ENCODE data around the gene ZNF512B.
A peak's percentile ranks its signal among the peaks of the same experiment; 100 is the strongest.

The ZNF512B gene

DNA sequence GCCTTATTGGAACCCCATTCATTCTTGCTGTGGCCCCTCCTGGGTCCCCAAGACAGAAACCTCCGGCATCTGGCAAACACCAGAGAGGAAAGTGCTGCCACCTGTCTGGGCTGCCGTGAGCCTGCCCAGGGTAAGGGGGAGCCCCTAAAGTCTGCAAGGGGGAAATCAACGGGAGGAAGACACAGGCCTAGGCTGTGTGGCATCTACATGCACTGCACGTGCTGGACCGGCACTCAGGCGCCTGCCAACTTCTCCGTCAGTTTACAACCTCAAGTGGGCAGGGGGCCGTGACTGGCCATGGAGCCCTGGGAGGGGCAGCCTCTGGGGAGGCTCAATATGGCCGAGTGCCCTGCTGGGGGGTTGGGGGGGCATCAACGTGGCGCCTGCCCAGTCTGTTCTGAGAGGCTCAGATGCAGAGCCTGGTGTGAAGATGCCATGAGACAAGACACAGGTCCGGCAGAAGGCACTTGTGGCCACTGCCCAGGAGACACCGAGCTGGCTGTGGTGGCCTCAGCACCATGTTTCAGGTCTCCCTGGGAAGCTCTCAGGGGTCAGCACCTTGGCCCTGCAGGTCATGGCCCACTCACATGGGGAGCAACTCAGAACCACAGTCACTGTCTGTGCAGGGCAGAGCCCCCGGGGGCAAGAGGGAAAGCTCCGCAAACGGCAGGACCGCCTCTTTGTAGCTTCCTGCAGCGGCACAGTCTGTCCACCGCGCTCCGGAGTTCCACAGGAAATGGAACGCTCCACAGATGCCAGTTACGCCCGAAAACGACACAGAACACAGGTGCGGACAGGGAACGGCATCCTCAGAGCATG is 21.9 kb downstream of the ZNF512B start:
- DNase-seq (ENCODE audit: low read depth in 2 of 2), result no peak

GRCh38 chr20:63946986-63947637 is 22.6 kb downstream of the ZNF512B start:
- DNase-seq (ENCODE audit: low read depth in 2 of 2), result no peak

DNA sequence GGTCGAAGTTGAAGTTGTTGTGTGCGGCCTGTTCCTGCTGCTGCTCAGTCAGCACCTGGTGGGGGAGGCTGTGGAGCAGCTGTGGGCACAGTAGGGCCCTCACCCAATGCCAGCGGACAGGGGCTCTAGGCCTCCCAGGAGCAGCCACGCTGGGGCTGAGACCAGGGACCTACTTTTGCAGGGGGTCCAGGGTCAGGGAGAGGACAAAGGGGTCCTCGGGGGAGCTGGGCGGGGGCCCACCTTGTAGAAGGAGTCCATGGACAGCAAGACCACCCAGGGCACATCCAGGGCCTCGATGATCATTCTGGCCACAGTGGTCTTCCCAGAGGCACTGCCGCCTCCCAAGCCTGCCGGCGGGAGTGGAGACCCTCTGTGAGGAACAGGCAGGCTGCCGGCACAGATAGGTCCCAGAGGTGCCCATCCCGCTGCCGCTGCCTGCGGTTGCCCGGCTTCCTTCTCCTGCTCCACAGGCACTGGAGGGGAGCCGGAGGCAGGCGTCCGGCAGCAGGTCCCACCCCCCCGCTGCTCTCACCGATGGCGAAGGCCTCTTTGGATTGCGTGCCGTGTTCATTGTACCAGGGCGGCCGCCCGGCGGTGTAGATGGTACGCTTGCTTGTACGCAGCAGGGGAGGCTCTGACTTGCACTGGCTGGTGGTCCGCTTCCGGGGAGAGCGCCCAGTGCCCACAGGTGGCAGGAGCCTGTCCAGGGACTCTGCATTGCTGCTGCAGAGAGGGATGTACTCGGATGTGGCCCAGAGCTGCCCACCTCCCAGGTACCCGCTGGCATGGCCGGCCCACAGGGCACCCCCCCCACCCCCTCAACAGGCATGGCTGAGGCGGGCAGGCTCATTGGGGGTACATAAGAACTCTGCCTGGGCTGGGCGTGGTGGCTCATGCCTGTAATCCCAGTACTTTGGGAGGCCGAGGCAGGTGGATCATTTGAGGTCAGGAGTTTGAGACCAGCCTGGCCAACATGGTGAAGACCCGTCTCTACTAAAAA is 23.5 kb downstream of the ZNF512B start:
- DNase-seq (ENCODE audit: low read depth in 2 of 2), result no peak

GRCh38 chr20:63945031-63945658 is 24.6 kb downstream of the ZNF512B start:
- DNase-seq (ENCODE audit: low read depth in 2 of 2), result no peak

- DNase-seq (ENCODE audit: low read depth in 2 of 2), result no peak
These were observed 25.4 kb downstream of the ZNF512B start for GRCh38 chr20:63944078-63944941.

DNA sequence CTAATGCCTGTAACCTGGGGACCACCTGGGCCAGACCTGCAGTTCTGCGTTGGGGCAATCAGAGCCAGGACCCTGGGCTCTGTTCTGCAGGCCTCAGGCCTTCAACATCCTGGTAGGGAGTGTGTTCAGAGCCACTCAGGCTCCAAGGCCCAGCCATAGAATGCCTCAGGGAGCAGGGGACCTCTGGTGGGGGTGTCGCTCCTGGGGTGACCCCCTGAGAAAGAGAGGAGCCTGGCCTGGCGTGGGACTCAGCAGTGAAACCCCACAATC is 26.0 kb downstream of the ZNF512B start:
- DNase-seq (ENCODE audit: low read depth in 2 of 2), result no peak

DNA sequence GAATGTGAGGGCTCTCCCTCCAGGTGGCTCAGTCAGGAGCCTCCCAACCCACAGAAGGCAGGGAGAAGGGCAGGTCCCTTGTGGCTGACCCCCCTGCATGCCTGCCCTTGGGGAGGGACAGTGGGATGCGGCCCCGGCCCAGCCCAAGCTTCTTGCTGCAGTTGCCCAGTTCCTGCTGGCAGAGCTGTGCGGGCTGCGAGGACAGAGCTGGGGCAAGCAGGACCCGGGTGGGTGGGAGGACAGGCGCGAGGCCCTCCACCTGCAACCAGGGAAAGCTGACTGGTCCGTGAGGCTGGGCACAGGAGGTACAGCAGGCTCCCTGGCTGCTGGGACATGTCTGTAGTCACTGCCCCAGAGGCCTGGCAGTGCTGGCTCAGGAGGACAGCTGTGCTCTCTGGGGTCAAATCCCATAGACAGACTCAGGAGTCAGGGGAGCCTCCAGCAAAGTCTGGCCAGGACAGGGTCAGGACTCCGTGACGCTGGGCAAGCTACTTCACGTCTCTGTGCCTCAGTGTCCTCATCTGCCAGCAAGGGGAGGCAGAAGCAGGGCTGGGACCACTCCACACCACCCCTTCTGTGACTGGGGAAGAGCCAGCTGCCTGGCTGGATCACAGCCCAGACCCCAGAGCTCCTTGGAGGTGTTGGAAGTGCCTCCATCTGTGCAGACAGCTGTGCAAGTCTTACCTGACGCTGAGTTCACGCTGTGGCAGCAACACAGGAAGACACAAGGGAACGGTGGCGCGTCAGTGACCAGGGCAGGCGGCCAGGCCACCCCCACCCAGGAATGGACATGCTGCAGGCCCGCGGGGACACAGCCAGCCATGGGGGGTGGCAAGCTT is 26.5 kb downstream of the ZNF512B start:
- DNase-seq (ENCODE audit: low read depth in 2 of 2), result no peak

- DNase-seq (ENCODE audit: low read depth in 2 of 2), result no peak
These were observed 27.3 kb downstream of the ZNF512B start for GRCh38 chr20:63942250-63942951.

GRCh38 chr20:63941282-63942081 is 28.2 kb downstream of the ZNF512B start:
- peak in 1 of 2 donors; percentile 47 for DNase-seq (ENCODE audit: low read depth in 2 of 2)

DNA sequence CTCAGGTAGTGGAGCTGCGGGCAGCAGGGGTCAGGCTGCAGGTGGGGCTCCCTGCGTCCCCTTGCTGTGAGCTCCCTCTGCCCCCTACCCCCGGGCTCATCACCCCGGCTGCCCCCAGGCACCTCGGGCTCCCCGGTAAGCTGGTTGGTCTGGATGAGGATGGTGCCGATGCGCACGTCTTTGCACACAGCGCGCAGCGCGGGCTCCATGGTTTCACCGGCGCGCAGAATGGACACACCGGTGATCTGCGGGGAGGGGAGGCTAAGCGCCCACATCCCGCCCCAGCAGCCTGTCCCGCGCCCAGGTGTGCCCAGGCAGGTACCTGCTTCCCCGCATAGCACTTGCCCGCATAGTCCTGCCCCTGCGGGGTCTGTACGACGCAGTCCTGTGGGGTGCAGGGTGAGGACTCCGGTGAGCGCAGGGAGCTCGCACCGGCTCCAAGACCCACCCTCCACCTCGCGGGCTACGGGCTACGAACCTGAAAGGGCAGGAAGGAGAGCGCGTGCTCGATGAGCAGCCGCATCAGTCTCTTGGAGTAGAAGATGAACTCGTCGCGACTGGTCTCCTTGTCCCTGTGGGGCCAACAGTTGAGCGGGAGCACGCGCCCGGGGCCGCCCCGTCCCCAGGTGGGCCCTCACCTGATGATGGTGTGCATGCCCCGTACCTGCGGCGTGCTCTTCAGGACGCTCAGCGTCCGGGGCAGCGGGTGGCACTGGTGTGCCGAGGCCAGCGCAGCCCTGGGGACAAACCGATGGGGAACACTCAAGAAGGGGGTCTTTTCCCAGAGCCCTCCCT is 29.1 kb downstream of the ZNF512B start:
- DNase-seq (ENCODE audit: low read depth in 2 of 2), result no peak

DNA sequence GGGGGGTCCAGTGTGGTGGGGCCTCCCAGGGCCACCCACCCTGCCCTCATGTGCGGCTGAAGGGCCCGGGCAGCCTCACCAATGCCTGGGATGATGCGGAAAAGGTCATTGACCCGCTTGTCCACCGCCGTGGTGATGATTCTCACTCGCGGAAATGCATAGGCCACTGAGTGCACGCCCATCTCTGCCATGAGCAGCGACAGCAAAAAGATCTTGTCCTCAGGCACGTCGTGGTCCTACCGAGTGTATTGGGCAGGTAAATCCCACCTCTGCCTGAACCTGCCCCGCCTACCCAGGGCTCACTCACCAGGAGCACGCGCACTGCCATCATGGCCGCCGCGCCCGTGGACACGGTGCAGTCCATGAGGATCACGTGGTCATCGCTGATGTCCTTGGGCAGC is 29.7 kb downstream of the ZNF512B start:
- no peak for DNase-seq (ENCODE audit: low read depth in 2 of 2)

DNA sequence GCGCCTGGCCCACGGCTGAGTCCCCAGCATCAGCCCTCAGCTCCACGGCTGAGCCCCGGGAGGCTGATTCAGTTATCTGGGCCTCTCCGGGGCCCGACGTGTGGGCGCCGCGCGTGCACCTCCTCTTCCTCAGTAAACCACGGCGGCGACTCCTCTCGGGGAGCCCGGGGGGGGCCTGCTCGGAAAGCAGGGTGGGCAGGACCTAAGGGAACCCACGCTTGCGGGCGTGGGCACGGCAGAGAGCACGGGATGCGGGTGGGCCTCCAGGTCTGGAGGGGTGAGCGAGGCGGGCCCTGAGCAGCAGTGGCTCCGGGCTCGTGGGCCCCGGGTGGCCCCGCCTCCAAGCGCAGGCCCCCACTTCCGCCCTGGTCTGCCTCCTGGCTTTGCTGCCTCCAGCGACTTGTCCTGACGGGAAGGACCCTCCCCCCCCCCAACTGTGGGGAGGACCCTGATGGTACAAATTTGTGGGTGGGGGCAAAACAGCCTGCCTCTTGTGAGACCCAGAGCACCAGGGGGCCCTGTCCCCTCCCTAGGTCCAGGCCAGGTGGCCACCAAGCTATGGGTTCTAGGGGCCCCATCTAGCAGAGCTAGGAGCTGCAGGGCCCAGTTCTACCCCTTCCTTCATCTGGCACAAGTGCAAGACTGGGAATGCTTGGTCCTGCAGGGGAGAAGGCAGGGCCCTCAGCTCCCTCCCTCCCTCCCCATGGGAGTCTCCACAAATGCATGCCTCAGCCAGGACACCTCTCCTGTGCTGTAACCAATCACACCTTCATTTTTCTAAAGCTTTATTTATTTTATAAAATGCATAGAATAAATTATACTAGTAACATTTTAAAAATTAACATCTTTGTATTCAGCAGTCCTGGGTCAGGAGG is 30.4 kb downstream of the ZNF512B start:
- no peak for DNase-seq (ENCODE audit: low read depth in 2 of 2)

GRCh38 chr20:63937596-63937995 is 32.1 kb downstream of the ZNF512B start:
- DNase-seq (ENCODE audit: low read depth in 2 of 2), result no peak

- DNase-seq (ENCODE audit: low read depth in 2 of 2), result no peak
These were observed 34.3 kb downstream of the ZNF512B start for GRCh38 chr20:63935447-63935846.

- no peak for DNase-seq (ENCODE audit: low read depth in 2 of 2)
These were observed 35.3 kb downstream of the ZNF512B start for GRCh38 chr20:63934271-63935068.

DNA sequence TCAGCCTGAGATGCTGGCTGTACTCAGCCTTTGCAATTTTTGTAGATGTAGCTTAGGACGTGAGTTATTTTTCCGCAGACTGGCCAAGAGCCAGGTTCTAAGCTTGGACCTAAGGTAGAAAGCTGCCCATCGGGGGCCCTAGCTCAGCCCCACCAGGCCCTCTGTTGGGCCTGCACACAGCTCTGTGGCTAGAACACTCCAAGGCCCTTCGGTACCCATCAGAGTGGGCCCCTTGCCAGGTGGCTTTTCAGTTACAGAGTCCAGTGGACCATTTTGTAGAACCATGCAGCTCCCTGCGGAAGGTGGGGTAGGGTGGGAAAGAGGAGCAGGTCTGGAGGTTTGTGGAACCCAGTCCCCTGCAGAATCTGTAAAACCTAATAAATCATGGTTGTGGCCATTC is 36.1 kb downstream of the ZNF512B start:
- no peak for DNase-seq (ENCODE audit: low read depth in 2 of 2)
